ENCODE data around the gene CDS2. TPM values are rescaled to one million over a fixed set of nuclear protein-coding genes. Genes with fewer than 3 reads are reported as not detected.

CDS2 gene
- total RNA-seq, 2 experiments from 2014 or later, result 16.6 to 42.8 TPM

GRCh38 chr20:5119435-5120184, 7.2 kb upstream of the CDS2 start, which contains the start of gene PCNA:
Gene PCNA, minus strand, starts transcription at chr20:5119958. Its CDS starts 160 bp downstream, at chr20:5119798.
- Histone ChIP-seq H3K9me3 (ENCODE audit: low read length) (no peaks in the 10 kb centered on the region), H4K20me1 (ENCODE audit: insufficient read depth, low read length) (peaks cover 45% of the 10 kb centered on the region), H3K4me2 (ENCODE audit: low read length) (peak within 1 kb of the TSS; percentile 91), H3K4me1 (ENCODE audit: insufficient read depth, low read length, poor library complexity, severe bottlenecking) (peaks cover 47% of the 10 kb centered on the region), H2AFZ (ENCODE audit: low read length) (peak within 1 kb of the TSS; percentile 50), H3K36me3 (ENCODE audit: insufficient read depth, low read length) (peaks cover 46% of the 10 kb centered on the region), H3K27ac (ENCODE audit: low read depth, low read length, poor library complexity, severe bottlenecking) (peak within 1 kb of the TSS; percentile 89), H3K4me3 (ENCODE audit: low read depth, low read length, poor library complexity, severe bottlenecking) (peak within 1 kb of the TSS; percentile 98), H3K79me2 (ENCODE audit: insufficient read depth, low read depth, low read length) (peaks cover 51% of the 10 kb centered on the region), H3K9me2 (ENCODE audit: insufficient read depth, low read length) (no peaks in the 10 kb centered on the region)
- POLR2A ChIA-PET, result interaction anchor here (0.7 to 2.3 kb wide), 16 partner anchors 8 to 843 kb away, joined by 3 to 19 read pairs (median 4); no protein-coding TSS in a partner anchor
- no TSS peak for BruUV-seq (replicated peaks)
- peak; percentile 99 for DNase-seq (ENCODE audit: low spot score)
- TF ChIP-seq EZH2phosphoT487 (IDR thresholded peaks at IDR 0.05; ENCODE audit: borderline replicate concordance, low read depth, low read length), result no peak
- TF ChIP-seq CTCF (conservative IDR thresholded peaks at IDR 0.05; ENCODE audit: low read length), result no peak
- intact Hi-C loops (cut with micrococcal nuclease; ENCODE audit: unreplicated experiment), result loop anchor here (2.0 to 5.0 kb wide), 3 partner anchors 73 to 833 kb away; partner anchors contain the start of genes MCM8 and TRMT6
- CTCF ChIA-PET (ENCODE audit: unreplicated experiment), result interaction anchor here (0.8 kb wide), 1 partner anchor 73 kb away, joined by 4 read pairs; no protein-coding TSS in a partner anchor

- Histone ChIP-seq H3K9me3 (ENCODE audit: low read length) (no peaks in the 10 kb centered on the region), H3K4me3 (ENCODE audit: low read depth, low read length, poor library complexity, severe bottlenecking) (peak overlapping the region; percentile 98), H3K9me2 (ENCODE audit: insufficient read depth, low read length) (no peaks in the 10 kb centered on the region), H4K20me1 (ENCODE audit: insufficient read depth, low read length) (peaks cover 39% of the 10 kb centered on the region), H3K4me1 (ENCODE audit: insufficient read depth, low read length, poor library complexity, severe bottlenecking) (peaks cover 42% of the 10 kb centered on the region), H2AFZ (ENCODE audit: low read length) (peak overlapping the region; percentile 50), H3K79me2 (ENCODE audit: insufficient read depth, low read depth, low read length) (peaks cover 46% of the 10 kb centered on the region), H3K27ac (ENCODE audit: low read depth, low read length, poor library complexity, severe bottlenecking) (peak overlapping the region; percentile 89), H3K36me3 (ENCODE audit: insufficient read depth, low read length) (peaks cover 41% of the 10 kb centered on the region), H3K4me2 (ENCODE audit: low read length) (peak overlapping the region; percentile 78)
- intact Hi-C loops (cut with micrococcal nuclease; ENCODE audit: unreplicated experiment), result no loop called here
- no peak for DNase-seq (ENCODE audit: low spot score)
- ChIA-PET CTCF (ENCODE audit: unreplicated experiment) (interaction anchor here (0.8 kb wide), 1 partner anchor 72 kb away, joined by 4 read pairs; no protein-coding TSS in a partner anchor), POLR2A (interaction anchor here (0.7 to 2.3 kb wide), 15 partner anchors 9 to 843 kb away, joined by 3 to 19 read pairs (median 4); no protein-coding TSS in a partner anchor)
- TF ChIP-seq CTCF (conservative IDR thresholded peaks at IDR 0.05; ENCODE audit: low read length) (no peak), EZH2phosphoT487 (IDR thresholded peaks at IDR 0.05; ENCODE audit: borderline replicate concordance, low read depth, low read length) (no peak)
- BruUV-seq (replicated peaks), result no TSS peak
These were observed 6.7 kb upstream of the CDS2 start for GRCh38 chr20:5120185-5120476.

- Histone ChIP-seq H2AFZ (ENCODE audit: low read length) (no peak overlapping the region), H3K79me2 (ENCODE audit: insufficient read depth, low read depth, low read length) (peaks cover 22% of the 10 kb centered on the region), H3K36me3 (ENCODE audit: insufficient read depth, low read length) (peaks cover 13% of the 10 kb centered on the region), H3K4me2 (ENCODE audit: low read length) (0 out of 2 replicates have a peak overlapping the region, but pooled peaks have one; percentile 3), H3K27ac (ENCODE audit: low read depth, low read length, poor library complexity, severe bottlenecking) (no peak overlapping the region), H4K20me1 (ENCODE audit: insufficient read depth, low read length) (peaks cover 12% of the 10 kb centered on the region), H3K4me1 (ENCODE audit: insufficient read depth, low read length, poor library complexity, severe bottlenecking) (peaks cover 26% of the 10 kb centered on the region), H3K9me2 (ENCODE audit: insufficient read depth, low read length) (no peaks in the 10 kb centered on the region), H3K4me3 (ENCODE audit: low read depth, low read length, poor library complexity, severe bottlenecking) (no peak overlapping the region), H3K9me3 (ENCODE audit: low read length) (no peaks in the 10 kb centered on the region)
- ChIA-PET POLR2A (no interaction called here), CTCF (ENCODE audit: unreplicated experiment) (no interaction called here)
- BruUV-seq (replicated peaks), result no TSS peak
- intact Hi-C loops (cut with micrococcal nuclease; ENCODE audit: unreplicated experiment), result no loop called here
- DNase-seq (ENCODE audit: low spot score), result no peak
- TF ChIP-seq CTCF (conservative IDR thresholded peaks at IDR 0.05; ENCODE audit: low read length) (no peak), EZH2phosphoT487 (IDR thresholded peaks at IDR 0.05; ENCODE audit: borderline replicate concordance, low read depth, low read length) (no peak)
These were observed 3.9 kb upstream of the CDS2 start for GRCh38 chr20:5122873-5123260.

Data from OCI-LY7 (cell line).